NCI-H526 (cell line): Measurements from ENCODE around the gene HNRNPR.

Experiments
- DNase-seq, 2 experiments: peaks; one replicate each; lab custom pipeline; 2025; lab: John Stamatoyannopoulos, UW

The HNRNPR gene

GRCh38 chr1:23369335-23370013 is 25.4 kb upstream of the HNRNPR start, which contains the start of gene ZNF436:
TSS of gene ZNF436 (minus strand) at chr1:23369836. CDS start at chr1:23368005, 1,831 bp downstream.
- DNase-seq: peak; percentile 58 to 64

- DNase-seq: peak; percentile 81 to 97
These were observed 24.7 kb upstream of the HNRNPR start for GRCh38 chr1:23368562-23369334.

- peak; percentile 97 to 99 for DNase-seq
These were observed 23.9 kb upstream of the HNRNPR start for GRCh38 chr1:23367791-23368561.

- peak in 1 of 2 experiments; percentile 47 for DNase-seq
These were observed 23.3 kb upstream of the HNRNPR start for GRCh38 chr1:23367451-23367790.

GRCh38 chr1:23366598-23366997 is 22.5 kb upstream of the HNRNPR start:
- no peak for DNase-seq

GRCh38 chr1:23366146-23366545 is 22.1 kb upstream of the HNRNPR start:
- no peak for DNase-seq

GRCh38 chr1:23362218-23362713 is 18.2 kb upstream of the HNRNPR start:
- no peak for DNase-seq

GRCh38 chr1:23358310-23358875 is 14.3 kb upstream of the HNRNPR start:
- DNase-seq: no peak

- no peak for DNase-seq
These were observed 13.2 kb upstream of the HNRNPR start for GRCh38 chr1:23357138-23357908.

GRCh38 chr1:23356471-23357137 is 12.5 kb upstream of the HNRNPR start:
- no peak for DNase-seq

GRCh38 chr1:23354245-23354644 is 10.2 kb upstream of the HNRNPR start:
- DNase-seq: no peak

- no peak for DNase-seq
These were observed 8.1 kb upstream of the HNRNPR start for GRCh38 chr1:23352096-23352695.

- no peak for DNase-seq
These were observed 1.8 kb upstream of the HNRNPR start for GRCh38 chr1:23345920-23346319.

- peak in 1 of 2 experiments; percentile 68 for DNase-seq
These were observed 946 bp upstream of the HNRNPR start for GRCh38 chr1:23344987-23345472.

- DNase-seq: peak in 1 of 2 experiments; percentile 18
These were observed 618 bp downstream of the HNRNPR start for GRCh38 chr1:23343221-23344110.

GRCh38 chr1:23341931-23342692 is 2.0 kb downstream of the HNRNPR start:
- DNase-seq: no peak

GRCh38 chr1:23339632-23340031 is 4.5 kb downstream of the HNRNPR start:
- DNase-seq: no peak

- DNase-seq: no peak
These were observed 6.2 kb downstream of the HNRNPR start for GRCh38 chr1:23337869-23338268.
